ENCODE measurements around the gene CD163L1. TPM values are rescaled to one million over a fixed set of nuclear protein-coding genes. Genes with fewer than 3 reads are reported as not detected.
A peak's percentile ranks its signal among the peaks of the same experiment; 100 is the strongest.

CD163L1 gene
- total RNA-seq, 1 donor from 2014 or later, result 1.1 TPM

GRCh38 chr12:7479771-7480170 lies 35.8 kb upstream of the CD163L1 start:
- H3K27ac Mint-ChIP-seq, result no peak overlapping the region
- H3K9me3 Mint-ChIP-seq (ENCODE audit: low read depth), result peaks cover 12% of the 10 kb centered on the region
- H3K4me1 Mint-ChIP-seq (ENCODE audit: low read depth), result no peaks in the 10 kb centered on the region
- H3K4me3 Mint-ChIP-seq (ENCODE audit: low read depth), result no peak overlapping the region
- H3K27me3 Mint-ChIP-seq, result no peaks in the 10 kb centered on the region
- no peak for TF ChIP-seq CTCF (IDR thresholded peaks at IDR 0.05; ENCODE audit: unreplicated experiment)
- DNase-seq (ENCODE audit: low spot score, unreplicated experiment), result no peak
- H3K36me3 Mint-ChIP-seq (ENCODE audit: insufficient read depth), result no peaks in the 10 kb centered on the region

- Mint-ChIP-seq H3K4me3 (ENCODE audit: low read depth) (no peak overlapping the region), H3K4me1 (ENCODE audit: low read depth) (no peaks in the 10 kb centered on the region), H3K9me3 (ENCODE audit: low read depth) (peaks cover 37% of the 10 kb centered on the region), H3K27ac (no peak overlapping the region), H3K27me3 (no peaks in the 10 kb centered on the region), H3K36me3 (ENCODE audit: insufficient read depth) (peaks cover 4% of the 10 kb centered on the region)
- TF ChIP-seq CTCF (IDR thresholded peaks at IDR 0.05; ENCODE audit: unreplicated experiment), result no peak
- DNase-seq (ENCODE audit: low spot score, unreplicated experiment), result no peak
Measured at GRCh38 chr12:7472060-7472459, 28.1 kb upstream of the CD163L1 start.

- DNase-seq (ENCODE audit: low spot score, unreplicated experiment), result peak; percentile 62
- Mint-ChIP-seq H3K27ac (no peak overlapping the region), H3K36me3 (ENCODE audit: insufficient read depth) (no peaks in the 10 kb centered on the region), H3K4me1 (ENCODE audit: low read depth) (no peaks in the 10 kb centered on the region), H3K9me3 (ENCODE audit: low read depth) (no peaks in the 10 kb centered on the region), H3K27me3 (no peaks in the 10 kb centered on the region), H3K4me3 (ENCODE audit: low read depth) (no peak overlapping the region)
- peak; percentile 98 for TF ChIP-seq CTCF (IDR thresholded peaks at IDR 0.05; ENCODE audit: unreplicated experiment)
Measured at GRCh38 chr12:7460375-7461259, 16.7 kb upstream of the CD163L1 start.

GRCh38 chr12:7459973-7460372 lies 16.0 kb upstream of the CD163L1 start:
- no peak for DNase-seq (ENCODE audit: low spot score, unreplicated experiment)
- Mint-ChIP-seq H3K9me3 (ENCODE audit: low read depth) (no peaks in the 10 kb centered on the region), H3K27me3 (no peaks in the 10 kb centered on the region), H3K4me3 (ENCODE audit: low read depth) (no peak overlapping the region), H3K27ac (no peak overlapping the region), H3K4me1 (ENCODE audit: low read depth) (no peaks in the 10 kb centered on the region), H3K36me3 (ENCODE audit: insufficient read depth) (no peaks in the 10 kb centered on the region)
- no peak for TF ChIP-seq CTCF (IDR thresholded peaks at IDR 0.05; ENCODE audit: unreplicated experiment)

GRCh38 chr12:7451756-7452155 lies 7.8 kb upstream of the CD163L1 start:
- Mint-ChIP-seq H3K27me3 (no peaks in the 10 kb centered on the region), H3K27ac (no peak overlapping the region), H3K36me3 (ENCODE audit: insufficient read depth) (no peaks in the 10 kb centered on the region)

More at GRCh38 chr12:7451756-7452155, 7.8 kb upstream of the CD163L1 start:
- Mint-ChIP-seq H3K9me3 (ENCODE audit: low read depth) (peaks cover 4% of the 10 kb centered on the region), H3K4me3 (ENCODE audit: low read depth) (no peak overlapping the region), H3K4me1 (ENCODE audit: low read depth) (no peaks in the 10 kb centered on the region)
- TF ChIP-seq CTCF (IDR thresholded peaks at IDR 0.05; ENCODE audit: unreplicated experiment), result no peak
- no peak for DNase-seq (ENCODE audit: low spot score, unreplicated experiment)
